Retinal pigment epithelial cell (primary cell): ENCODE results near the gene TNS1.

ENCODE experiments used
- DNase-seq: peaks from one replicate; pipeline ENCODE4 v3.0.0-alpha.2; 2010; ENCODE audit warnings: low read depth
- H3K4me3 ChIP-seq: 2 replicates; pipeline ENCODE4 v1.5.1; 2011; ENCODE audit warnings: mild to moderate bottlenecking, low read length, control low read depth, moderate library complexity
- CTCF ChIP-seq: conservative IDR thresholded peaks from 2 replicates; pipeline ENCODE4 v1.5.1; 2011; ENCODE audit warnings: low read depth, low read length, control low read depth, inconsistent platforms

Gene TNS1

GRCh38 chr2:217798743-217799562 is 203.8 kb downstream of the TNS1 start:
- no peak overlapping the region for H3K4me3 ChIP-seq
- TF ChIP-seq CTCF, result no peak
- no peak for DNase-seq

- H3K4me3 ChIP-seq, result no peak overlapping the region
- TF ChIP-seq CTCF, result no peak
- no peak for DNase-seq
Measured at GRCh38 chr2:217798191-217798590, 204.6 kb downstream of the TNS1 start.

- no peak for TF ChIP-seq CTCF
- DNase-seq, result no peak
Measured at GRCh38 chr2:217797661-217798069, 205.1 kb downstream of the TNS1 start.

GRCh38 chr2:217797165-217797564 is 205.6 kb downstream of the TNS1 start:
- DNase-seq, result no peak
- TF ChIP-seq CTCF, result no peak

More at GRCh38 chr2:217797661-217798069, 205.1 kb downstream of the TNS1 start:
- H3K4me3 ChIP-seq, result no peak overlapping the region

GRCh38 chr2:217795706-217796465 is 206.9 kb downstream of the TNS1 start:
- TF ChIP-seq CTCF, result no peak
- no peak for DNase-seq
- H3K4me3 ChIP-seq, result no peak overlapping the region

More at GRCh38 chr2:217797165-217797564, 205.6 kb downstream of the TNS1 start:
- no peak overlapping the region for H3K4me3 ChIP-seq

GRCh38 chr2:217795067-217795466 is 207.7 kb downstream of the TNS1 start:
- no peak for TF ChIP-seq CTCF
- no peak for DNase-seq
- no peak overlapping the region for H3K4me3 ChIP-seq
